ENCODE results near the gene EPB41L1. TPM values are rescaled to one million over a fixed set of nuclear protein-coding genes. Genes with fewer than 3 reads are reported as not detected.

Gene EPB41L1
- polyA plus RNA-seq, 1 donor from 2014 or later, result 38.2 TPM

- Histone ChIP-seq H3K36me3 (ENCODE audit: insufficient read depth, low read length) (no peaks in the 10 kb centered on the region), H3K9ac (ENCODE audit: low read length) (no peak overlapping the region), H3K9me2 (ENCODE audit: insufficient read depth, low read length) (no peaks in the 10 kb centered on the region), H4K20me1 (ENCODE audit: insufficient read depth) (no peaks in the 10 kb centered on the region), H3K9me3 (ENCODE audit: low read length) (no peaks in the 10 kb centered on the region), H3K79me2 (replicated peaks; ENCODE audit: insufficient read depth, low read length) (no peaks in the 10 kb centered on the region), H3K4me2 (ENCODE audit: low read length) (no peak overlapping the region), H3K4me3 (ENCODE audit: low read length) (no peak overlapping the region), H2AFZ (ENCODE audit: low read depth, low read length) (no peak overlapping the region), H3K27ac (ENCODE audit: low read length) (no peak overlapping the region), H3F3A (ENCODE audit: insufficient read depth, low read length, poor library complexity, severe bottlenecking) (no peaks in the 10 kb centered on the region), H3K27me3 (ENCODE audit: insufficient read depth, low read depth, low read length) (no peaks in the 10 kb centered on the region)
- TF ChIP-seq RAD21 (conservative IDR thresholded peaks at IDR 0.05) (no peak), EP300 (conservative IDR thresholded peaks at IDR 0.05; ENCODE audit: poor library complexity, severe bottlenecking) (no peak), EZH2 (IDR thresholded peaks at IDR 0.05; ENCODE audit: borderline replicate concordance, insufficient read depth, low read length, poor library complexity, severe bottlenecking) (no peak), CTCF (IDR thresholded peaks at IDR 0.05; ENCODE audit: poor library complexity, severe bottlenecking) (no peak), POLR2AphosphoS5 (IDR thresholded peaks at IDR 0.05) (no peak), TAF1 (IDR thresholded peaks at IDR 0.05; ENCODE audit: low read depth) (no peak), SMC3 (conservative IDR thresholded peaks at IDR 0.05; ENCODE audit: poor library complexity) (no peak), REST (IDR thresholded peaks at IDR 0.05; ENCODE audit: borderline replicate concordance) (no peak), MXI1 (conservative IDR thresholded peaks at IDR 0.05; ENCODE audit: poor library complexity, severe bottlenecking) (no peak)
These were observed 40.8 kb upstream of the EPB41L1 start for GRCh38 chr20:36113566-36114250.

- no peaks in the 10 kb centered on the region for H3K79me2 ChIP-seq (replicated peaks; ENCODE audit: insufficient read depth, low read length)
- H4K20me1 ChIP-seq (ENCODE audit: insufficient read depth), result no peaks in the 10 kb centered on the region
- H3K4me3 ChIP-seq (ENCODE audit: low read length), result no peak overlapping the region
- no peak overlapping the region for H3K4me2 ChIP-seq (ENCODE audit: low read length)
- H3K9ac ChIP-seq (ENCODE audit: low read length), result no peak overlapping the region
- no peak overlapping the region for H2AFZ ChIP-seq (ENCODE audit: low read depth, low read length)
- H3K27ac ChIP-seq (ENCODE audit: low read length), result no peak overlapping the region
- no peaks in the 10 kb centered on the region for H3K27me3 ChIP-seq (ENCODE audit: insufficient read depth, low read depth, low read length)
- TF ChIP-seq TAF1 (IDR thresholded peaks at IDR 0.05; ENCODE audit: low read depth), result no peak
- no peak for TF ChIP-seq RAD21 (conservative IDR thresholded peaks at IDR 0.05)
- no peak for TF ChIP-seq CTCF (IDR thresholded peaks at IDR 0.05; ENCODE audit: poor library complexity, severe bottlenecking)
- TF ChIP-seq REST (IDR thresholded peaks at IDR 0.05; ENCODE audit: borderline replicate concordance), result no peak
- TF ChIP-seq SMC3 (conservative IDR thresholded peaks at IDR 0.05; ENCODE audit: poor library complexity), result no peak
- no peak for TF ChIP-seq EZH2 (IDR thresholded peaks at IDR 0.05; ENCODE audit: borderline replicate concordance, insufficient read depth, low read length, poor library complexity, severe bottlenecking)
- no peak for TF ChIP-seq POLR2AphosphoS5 (IDR thresholded peaks at IDR 0.05)
- no peak for TF ChIP-seq EP300 (conservative IDR thresholded peaks at IDR 0.05; ENCODE audit: poor library complexity, severe bottlenecking)
- TF ChIP-seq MXI1 (conservative IDR thresholded peaks at IDR 0.05; ENCODE audit: poor library complexity, severe bottlenecking), result no peak
- no peaks in the 10 kb centered on the region for H3K36me3 ChIP-seq (ENCODE audit: insufficient read depth, low read length)
- no peaks in the 10 kb centered on the region for H3F3A ChIP-seq (ENCODE audit: insufficient read depth, low read length, poor library complexity, severe bottlenecking)
- no peaks in the 10 kb centered on the region for H3K9me3 ChIP-seq (ENCODE audit: low read length)
- no peaks in the 10 kb centered on the region for H3K9me2 ChIP-seq (ENCODE audit: insufficient read depth, low read length)
These were observed 39.8 kb upstream of the EPB41L1 start for GRCh38 chr20:36114707-36115106.
